ENCODE results near the gene ERGIC1. TPM values are rescaled to one million over a fixed set of nuclear protein-coding genes. Genes with fewer than 3 reads are reported as not detected.
A peak's percentile ranks its signal among the peaks of the same experiment; 100 is the strongest.

The ERGIC1 gene
- total RNA-seq, 2 donors from 2014 or later, result 173 to 191 TPM

GRCh38 chr5:172838151-172838875 is 4.3 kb downstream of the ERGIC1 start:
- intact Hi-C loops (cut with DNase I), result no loop called here
- peak overlapping the region; percentile 86 for H3K27ac ChIP-seq
- peaks cover 27% of the 10 kb centered on the region for H3K4me1 ChIP-seq
- H3K27me3 ChIP-seq, result no peaks in the 10 kb centered on the region
- H3K36me3 ChIP-seq, result no peaks in the 10 kb centered on the region
- H3K9me3 ChIP-seq, result no peaks in the 10 kb centered on the region
- DNase-seq, result no peak
- no peak overlapping the region for H3K4me3 ChIP-seq
- TF ChIP-seq CTCF (IDR thresholded peaks at IDR 0.05), result no peak
- peak overlapping the region in 1 of 2 donors; percentile 95 for H3K9ac ChIP-seq (ENCODE audit: low read depth in 2 of 2, low read length in 2 of 2)

DNA sequence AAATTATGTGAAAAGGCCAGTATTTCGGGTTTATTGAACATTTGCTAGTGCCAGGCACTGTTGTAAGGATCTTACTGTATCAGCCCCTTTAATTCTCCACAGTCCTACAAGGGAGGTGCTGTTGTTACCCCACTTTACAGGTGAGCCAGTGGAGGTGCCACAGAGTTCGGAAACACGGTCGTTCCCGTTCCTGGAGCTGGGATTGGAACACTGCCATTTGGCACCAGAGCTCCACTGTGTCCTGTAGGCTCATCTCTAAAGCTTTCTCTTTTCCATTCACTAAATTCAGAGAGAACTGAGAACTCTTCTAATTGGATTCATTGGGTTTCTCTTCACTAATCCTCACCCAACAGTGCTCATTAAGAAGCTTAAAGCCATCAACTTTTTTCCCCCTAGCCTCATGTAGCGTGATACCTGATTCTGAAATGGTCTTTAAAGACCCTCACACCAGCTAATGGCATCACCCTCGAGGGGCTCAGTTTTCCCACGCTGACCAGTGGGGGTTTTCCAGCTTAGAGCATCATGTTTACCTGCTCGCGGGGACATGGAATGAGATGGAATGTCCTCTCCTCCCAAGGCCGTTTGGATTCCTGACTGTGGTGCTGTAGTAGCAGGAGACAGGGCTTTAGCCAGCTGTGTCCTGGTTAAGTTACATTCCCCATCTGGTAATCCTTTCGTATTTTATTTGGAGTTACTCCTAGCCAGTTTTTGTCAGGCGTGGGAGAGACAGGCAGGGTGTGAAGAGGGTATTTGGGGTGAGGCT is 5.8 kb downstream of the ERGIC1 start:
- H3K4me1 ChIP-seq, result peaks cover 27% of the 10 kb centered on the region
- no peak for DNase-seq
- H3K27me3 ChIP-seq, result no peaks in the 10 kb centered on the region
- H3K9ac ChIP-seq (ENCODE audit: low read depth in 2 of 2, low read length in 2 of 2), result peak overlapping the region in 1 of 2 donors; percentile 40
- H3K36me3 ChIP-seq, result no peaks in the 10 kb centered on the region
- no peak overlapping the region for H3K4me3 ChIP-seq
- intact Hi-C loops (cut with DNase I), result no loop called here
- no peaks in the 10 kb centered on the region for H3K9me3 ChIP-seq
- no peak overlapping the region for H3K27ac ChIP-seq
- TF ChIP-seq CTCF (IDR thresholded peaks at IDR 0.05), result no peak

- Histone ChIP-seq H3K9me3 (no peaks in the 10 kb centered on the region), H3K27ac (no peak overlapping the region), H3K9ac (ENCODE audit: low read depth in 2 of 2, low read length in 2 of 2) (peak overlapping the region in 1 of 2 donors; percentile 40), H3K27me3 (no peaks in the 10 kb centered on the region), H3K36me3 (no peaks in the 10 kb centered on the region), H3K4me1 (peaks cover 22% of the 10 kb centered on the region), H3K4me3 (no peak overlapping the region)
- intact Hi-C loops (cut with DNase I), result no loop called here
- TF ChIP-seq CTCF (IDR thresholded peaks at IDR 0.05), result no peak
- no peak for DNase-seq
Measured at GRCh38 chr5:172840432-172841154, 6.5 kb downstream of the ERGIC1 start.

- no peak overlapping the region for H3K9ac ChIP-seq (ENCODE audit: low read depth in 2 of 2, low read length in 2 of 2)
- no peak overlapping the region for H3K27ac ChIP-seq
- peaks cover 26% of the 10 kb centered on the region for H3K4me1 ChIP-seq
- TF ChIP-seq CTCF (IDR thresholded peaks at IDR 0.05), result no peak
- intact Hi-C loops (cut with DNase I), result no loop called here
- H3K36me3 ChIP-seq, result no peaks in the 10 kb centered on the region
- no peaks in the 10 kb centered on the region for H3K9me3 ChIP-seq
- no peaks in the 10 kb centered on the region for H3K27me3 ChIP-seq
- no peak for DNase-seq
- H3K4me3 ChIP-seq, result no peak overlapping the region
Measured at GRCh38 chr5:172841256-172841655, 7.2 kb downstream of the ERGIC1 start.

GRCh38 chr5:172843825-172844576 is 9.9 kb downstream of the ERGIC1 start:
- TF ChIP-seq CTCF (IDR thresholded peaks at IDR 0.05), result no peak
- no peaks in the 10 kb centered on the region for H3K9me3 ChIP-seq
- intact Hi-C loops (cut with DNase I), result no loop called here
- H3K27ac ChIP-seq, result no peak overlapping the region
- no peak for DNase-seq
- no peaks in the 10 kb centered on the region for H3K36me3 ChIP-seq
- H3K4me1 ChIP-seq, result peaks cover 15% of the 10 kb centered on the region
- H3K4me3 ChIP-seq, result no peak overlapping the region
- H3K9ac ChIP-seq (ENCODE audit: low read depth in 2 of 2, low read length in 2 of 2), result no peak overlapping the region
- H3K27me3 ChIP-seq, result no peaks in the 10 kb centered on the region
